Measurements from ENCODE around the gene NR4A1. TPM values are rescaled to one million over a fixed set of nuclear protein-coding genes. Genes with fewer than 3 reads are reported as not detected.

NR4A1 gene
- total RNA-seq, 1 donor from 2014 or later, result 51.0 TPM

DNA sequence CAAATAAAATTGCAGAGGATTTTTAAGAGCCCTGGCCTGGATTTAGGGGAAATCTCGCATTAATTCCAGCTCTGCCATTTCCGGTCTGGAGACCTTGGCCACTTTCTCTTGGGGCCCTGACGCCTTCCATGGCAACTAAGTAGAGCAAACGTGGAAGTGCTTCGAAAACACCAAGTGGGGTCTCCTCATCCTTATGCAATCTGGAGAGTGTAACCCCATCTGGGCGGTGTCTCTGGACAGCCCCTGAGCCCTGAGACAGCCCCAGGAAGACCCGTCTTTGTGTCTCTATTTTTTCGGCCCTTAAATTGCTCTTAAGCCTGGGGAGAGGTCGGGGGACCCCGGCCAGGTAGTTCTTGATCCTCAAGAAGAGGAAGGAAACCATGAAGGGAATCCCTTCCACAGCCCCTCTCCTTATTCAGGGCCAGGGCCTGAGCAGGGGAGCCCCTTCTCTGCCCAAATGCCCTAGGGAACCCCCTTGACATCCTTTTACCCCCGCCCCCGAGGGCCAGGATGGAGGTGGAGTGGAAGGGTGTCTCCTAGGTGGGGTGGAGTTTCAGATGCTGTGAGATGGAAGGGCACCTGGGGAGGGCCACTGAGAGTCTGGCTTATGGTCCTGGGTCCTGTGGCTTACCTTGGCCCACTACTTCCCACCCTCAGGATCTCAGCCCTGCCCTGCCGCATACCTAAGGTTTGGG lies 17.6 kb upstream of the NR4A1 start:
- peak overlapping the region; percentile 83 for H3K4me3 Mint-ChIP-seq
- no peaks in the 10 kb centered on the region for H3K9me3 Mint-ChIP-seq
- H3K4me1 Mint-ChIP-seq, result peaks cover 47% of the 10 kb centered on the region
- no peaks in the 10 kb centered on the region for H3K36me3 Mint-ChIP-seq (ENCODE audit: low read depth)
- no peak for TF ChIP-seq CTCF (conservative IDR thresholded peaks at IDR 0.05)
- peak overlapping the region; percentile 98 for H3K27ac Mint-ChIP-seq (ENCODE audit: unreplicated experiment)
- peaks cover 6% of the 10 kb centered on the region for H3K27me3 Mint-ChIP-seq (ENCODE audit: low read depth)
- no peak for DNase-seq (ENCODE audit: low read depth, low spot score)

- H3K4me3 Mint-ChIP-seq, result peak overlapping the region; percentile 89
Measured at GRCh38 chr12:52035190-52035589, 16.1 kb upstream of the NR4A1 start.

DNA sequence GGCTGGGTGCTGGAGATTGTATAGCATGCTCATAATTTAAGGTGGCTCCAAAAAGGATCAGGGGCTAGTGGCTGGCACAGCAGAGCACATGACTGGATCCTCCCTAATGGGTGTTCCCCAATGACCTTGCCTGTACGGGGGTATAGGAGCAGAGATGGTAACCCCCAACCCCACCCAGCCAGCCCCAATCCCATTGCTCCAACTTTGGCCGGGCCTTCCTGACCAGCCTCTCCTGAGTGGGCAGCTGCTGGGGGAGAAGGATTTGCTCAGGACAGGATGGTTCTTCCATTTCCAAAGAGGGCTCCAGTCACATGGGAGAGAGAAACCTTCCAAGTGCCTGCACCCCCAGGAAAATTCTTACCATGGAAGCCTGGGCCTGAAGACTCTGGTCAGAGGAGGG lies 15.3 kb upstream of the NR4A1 start:
- Mint-ChIP-seq H3K27me3 (ENCODE audit: low read depth) (peaks cover 6% of the 10 kb centered on the region), H3K4me1 (peaks cover 60% of the 10 kb centered on the region), H3K36me3 (ENCODE audit: low read depth) (no peaks in the 10 kb centered on the region), H3K9me3 (no peaks in the 10 kb centered on the region), H3K4me3 (peak overlapping the region; percentile 89), H3K27ac (ENCODE audit: unreplicated experiment) (no peak overlapping the region)
- TF ChIP-seq CTCF (conservative IDR thresholded peaks at IDR 0.05), result no peak
- no peak for DNase-seq (ENCODE audit: low read depth, low spot score)

More at GRCh38 chr12:52035190-52035589, 16.1 kb upstream of the NR4A1 start:
- no peak for TF ChIP-seq CTCF (conservative IDR thresholded peaks at IDR 0.05)
- Mint-ChIP-seq H3K36me3 (ENCODE audit: low read depth) (no peaks in the 10 kb centered on the region), H3K27ac (ENCODE audit: unreplicated experiment) (no peak overlapping the region), H3K27me3 (ENCODE audit: low read depth) (peaks cover 6% of the 10 kb centered on the region), H3K4me1 (peaks cover 54% of the 10 kb centered on the region), H3K9me3 (no peaks in the 10 kb centered on the region)
- no peak for DNase-seq (ENCODE audit: low read depth, low spot score)

- H3K27me3 Mint-ChIP-seq (ENCODE audit: low read depth), result peaks cover 6% of the 10 kb centered on the region
- peak; percentile 53 for DNase-seq (ENCODE audit: low read depth, low spot score)
- peaks cover 63% of the 10 kb centered on the region for H3K4me1 Mint-ChIP-seq
- no peak overlapping the region for H3K27ac Mint-ChIP-seq (ENCODE audit: unreplicated experiment)
- H3K36me3 Mint-ChIP-seq (ENCODE audit: low read depth), result no peaks in the 10 kb centered on the region
- no peaks in the 10 kb centered on the region for H3K9me3 Mint-ChIP-seq
- TF ChIP-seq CTCF (conservative IDR thresholded peaks at IDR 0.05), result no peak
- H3K4me3 Mint-ChIP-seq, result peak overlapping the region; percentile 89
Measured at GRCh38 chr12:52036587-52037171, 14.6 kb upstream of the NR4A1 start.

DNA sequence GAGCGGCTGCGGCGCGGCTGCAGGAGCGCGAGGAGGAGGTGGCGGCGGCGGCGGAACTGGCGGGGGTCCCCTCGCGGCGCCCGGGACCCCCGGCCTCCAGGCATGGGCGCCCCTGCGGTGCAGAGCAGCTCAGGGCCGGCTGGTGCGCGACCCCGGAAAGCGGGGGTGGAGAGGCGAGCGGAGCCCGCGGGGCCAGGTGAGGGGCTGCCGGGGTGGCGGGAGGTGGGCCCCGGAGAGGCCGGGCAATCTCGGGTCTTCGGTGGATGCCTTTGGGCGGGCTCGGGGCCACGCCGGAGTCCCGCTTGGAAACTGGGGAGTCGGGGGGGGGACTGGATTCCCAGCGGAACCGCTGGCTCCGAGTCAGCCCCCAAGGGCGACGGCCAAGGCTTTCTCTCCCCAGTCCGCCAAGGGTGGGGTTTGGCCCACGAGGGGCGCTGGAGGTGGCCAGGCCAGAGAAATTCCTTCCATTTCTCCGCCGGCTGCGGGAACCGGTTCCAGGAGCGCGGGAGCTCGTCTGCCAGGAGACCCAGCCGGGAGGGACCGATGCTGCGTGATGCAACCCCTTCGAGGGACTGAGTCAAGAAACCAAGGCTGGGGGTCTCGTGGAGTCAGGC lies 13.9 kb upstream of the NR4A1 start:
- no peaks in the 10 kb centered on the region for H3K9me3 Mint-ChIP-seq
- no peaks in the 10 kb centered on the region for H3K36me3 Mint-ChIP-seq (ENCODE audit: low read depth)
- no peak for TF ChIP-seq CTCF (conservative IDR thresholded peaks at IDR 0.05)
- peak overlapping the region; percentile 97 for H3K4me3 Mint-ChIP-seq
- peak overlapping the region; percentile 97 for H3K27ac Mint-ChIP-seq (ENCODE audit: unreplicated experiment)
- no peak for DNase-seq (ENCODE audit: low read depth, low spot score)
- peaks cover 6% of the 10 kb centered on the region for H3K27me3 Mint-ChIP-seq (ENCODE audit: low read depth)
- peaks cover 57% of the 10 kb centered on the region for H3K4me1 Mint-ChIP-seq

Data from neural crest cell (in vitro differentiated cells).